ENCODE results near the gene KDM2B.

DNA sequence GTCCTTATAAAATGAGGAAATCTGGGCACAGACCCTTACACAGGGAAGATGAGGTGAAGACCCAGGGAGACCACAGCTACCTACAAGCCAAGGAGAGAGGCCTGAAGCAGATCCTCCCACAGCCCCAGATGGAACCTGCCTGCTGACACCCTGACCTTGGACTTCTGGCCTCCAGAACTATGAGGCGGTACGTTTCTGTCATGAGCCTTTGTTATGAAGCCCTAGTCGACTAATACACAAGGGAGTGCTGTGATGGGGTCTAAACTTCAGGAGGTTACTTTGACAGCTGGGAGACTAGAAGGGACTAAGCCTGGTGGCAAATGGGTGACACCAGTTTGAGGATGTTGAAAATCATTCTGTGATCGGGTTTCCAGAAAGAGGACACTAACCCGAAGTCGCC is 95.9 kb downstream of the KDM2B start:
- TF ChIP-seq, protein P1, sequence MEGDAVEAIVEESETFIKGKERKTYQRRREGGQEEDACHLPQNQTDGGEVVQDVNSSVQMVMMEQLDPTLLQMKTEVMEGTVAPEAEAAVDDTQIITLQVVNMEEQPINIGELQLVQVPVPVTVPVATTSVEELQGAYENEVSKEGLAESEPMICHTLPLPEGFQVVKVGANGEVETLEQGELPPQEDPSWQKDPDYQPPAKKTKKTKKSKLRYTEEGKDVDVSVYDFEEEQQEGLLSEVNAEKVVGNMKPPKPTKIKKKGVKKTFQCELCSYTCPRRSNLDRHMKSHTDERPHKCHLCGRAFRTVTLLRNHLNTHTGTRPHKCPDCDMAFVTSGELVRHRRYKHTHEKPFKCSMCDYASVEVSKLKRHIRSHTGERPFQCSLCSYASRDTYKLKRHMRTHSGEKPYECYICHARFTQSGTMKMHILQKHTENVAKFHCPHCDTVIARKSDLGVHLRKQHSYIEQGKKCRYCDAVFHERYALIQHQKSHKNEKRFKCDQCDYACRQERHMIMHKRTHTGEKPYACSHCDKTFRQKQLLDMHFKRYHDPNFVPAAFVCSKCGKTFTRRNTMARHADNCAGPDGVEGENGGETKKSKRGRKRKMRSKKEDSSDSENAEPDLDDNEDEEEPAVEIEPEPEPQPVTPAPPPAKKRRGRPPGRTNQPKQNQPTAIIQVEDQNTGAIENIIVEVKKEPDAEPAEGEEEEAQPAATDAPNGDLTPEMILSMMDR (IDR thresholded peaks at IDR 0.05): no peak
- no peak for TF ChIP-seq POLR2A (IDR thresholded peaks at IDR 0.05)

Measured in esophagus squamous epithelium (tissue), 4 donors.